HCT116 (cell line): ENCODE measurements around the gene ARHGEF37.

Experiments used
- CBX3 ChIP-seq: IDR thresholded peaks from 2 replicates; pipeline ENCODE4 v1.6.1; 2012; ENCODE audit warnings: low read depth
- CTCF ChIP-seq, 3 experiments: fragments of 200-600 bp in 1 of 3; sonication (generic) in 1 of 3; IDR thresholded peaks in 2 of 3; conservative IDR thresholded peaks in 1 of 3; 2 replicates each; pipeline ENCODE4 v1.5.1; 2012 to 2017; ENCODE audit warnings: low read depth in 2 of 3, low read length in 2 of 3, antibody characterized with exemption in 1 of 3, borderline replicate concordance in 1 of 3, control low read depth in 1 of 3, mild to moderate bottlenecking in 1 of 3, mixed read lengths in 1 of 3, mixed run types in 1 of 3, moderate library complexity in 1 of 3; ENCODE audit not compliant: insufficient read depth in 1 of 3
- EZH2 ChIP-seq: fragments of 200-600 bp; sonication (generic); IDR thresholded peaks from 2 replicates; pipeline ENCODE4 v1.6.1; 2017; ENCODE audit warnings: antibody characterized with exemption, mixed run types
- EZH2phosphoT487 ChIP-seq: fragments of 200-600 bp; IDR thresholded peaks from 2 replicates; pipeline ENCODE4 v1.6.1; 2018; ENCODE audit warnings: antibody characterized with exemption, borderline replicate concordance
- JUND ChIP-seq: IDR thresholded peaks from 2 replicates; pipeline ENCODE4 v1.6.1; 2012
- POLR2A ChIP-seq: IDR thresholded peaks from 2 replicates; pipeline ENCODE4 v1.7.0; 2011; ENCODE audit warnings: borderline replicate concordance; ENCODE audit not compliant: insufficient read depth, insufficient read length; ENCODE audit errors: extremely low read depth
- POLR2AphosphoS5 ChIP-seq: IDR thresholded peaks from 2 replicates; pipeline ENCODE4 v1.6.1; 2011; ENCODE audit warnings: mild to moderate bottlenecking, low read depth, low read length, moderate library complexity
- RAD21 ChIP-seq: IDR thresholded peaks from 2 replicates; pipeline ENCODE4 v1.6.1; 2012; ENCODE audit warnings: low read depth, mild to moderate bottlenecking
- SIN3A ChIP-seq: IDR thresholded peaks from 2 replicates; pipeline ENCODE4 v1.6.1; 2012; ENCODE audit warnings: low read depth
- TCF7L2 ChIP-seq: IDR thresholded peaks from 2 replicates; pipeline ENCODE4 v1.7.0; 2011; ENCODE audit warnings: borderline replicate concordance, inconsistent platforms; ENCODE audit not compliant: insufficient read depth, insufficient read length; ENCODE audit errors: extremely low read depth

DNA sequence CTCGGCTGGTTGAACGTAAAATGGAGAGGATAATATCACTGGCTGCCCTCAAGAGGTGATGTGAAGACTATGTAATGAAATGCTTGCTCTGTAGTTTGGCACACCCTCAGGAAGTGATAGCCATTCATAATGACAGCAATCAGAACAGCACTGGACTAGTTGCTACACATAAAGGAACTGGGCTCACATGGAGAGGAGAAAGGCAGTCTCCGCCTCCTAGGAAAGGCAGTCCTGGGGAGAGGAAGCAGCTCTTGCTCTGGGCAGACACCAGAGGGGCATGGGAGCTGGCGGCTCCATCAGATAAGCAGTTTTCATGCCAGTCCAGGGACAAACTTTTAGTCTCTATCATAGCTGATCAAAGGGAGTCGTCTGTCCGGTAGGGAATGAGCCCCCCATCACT, 46.9 kb downstream of the ARHGEF37 start:
- TF ChIP-seq POLR2A (no peak), CBX3 (no peak), TCF7L2 (no peak), CTCF (IDR thresholded peaks at IDR 0.05 in 2 of 3, conservative IDR thresholded peaks at IDR 0.05 in 1 of 3; ENCODE audit: borderline replicate concordance in 1 of 3, insufficient read depth in 1 of 3, low read depth in 2 of 3, low read length in 2 of 3) (no peak), RAD21 (no peak), EZH2phosphoT487 (no peak), EZH2 (no peak), POLR2AphosphoS5 (no peak), JUND (no peak), SIN3A (no peak)
